Stimulated activated CD4-positive, alpha-beta T cell treated with anti-CD3 and anti-CD28 coated beads, Interleukin-4, amount 100 ng/mL, for 48 hours (primary cell): ENCODE results near the gene ARHGAP10.

Experiments used
- DNase-seq, 2 donors: peaks; one replicate each; pipeline ENCODE4 v3.0.0-alpha.2; 2020; ENCODE audit warnings: low read depth in 2 of 2

Gene ARHGAP10

DNA sequence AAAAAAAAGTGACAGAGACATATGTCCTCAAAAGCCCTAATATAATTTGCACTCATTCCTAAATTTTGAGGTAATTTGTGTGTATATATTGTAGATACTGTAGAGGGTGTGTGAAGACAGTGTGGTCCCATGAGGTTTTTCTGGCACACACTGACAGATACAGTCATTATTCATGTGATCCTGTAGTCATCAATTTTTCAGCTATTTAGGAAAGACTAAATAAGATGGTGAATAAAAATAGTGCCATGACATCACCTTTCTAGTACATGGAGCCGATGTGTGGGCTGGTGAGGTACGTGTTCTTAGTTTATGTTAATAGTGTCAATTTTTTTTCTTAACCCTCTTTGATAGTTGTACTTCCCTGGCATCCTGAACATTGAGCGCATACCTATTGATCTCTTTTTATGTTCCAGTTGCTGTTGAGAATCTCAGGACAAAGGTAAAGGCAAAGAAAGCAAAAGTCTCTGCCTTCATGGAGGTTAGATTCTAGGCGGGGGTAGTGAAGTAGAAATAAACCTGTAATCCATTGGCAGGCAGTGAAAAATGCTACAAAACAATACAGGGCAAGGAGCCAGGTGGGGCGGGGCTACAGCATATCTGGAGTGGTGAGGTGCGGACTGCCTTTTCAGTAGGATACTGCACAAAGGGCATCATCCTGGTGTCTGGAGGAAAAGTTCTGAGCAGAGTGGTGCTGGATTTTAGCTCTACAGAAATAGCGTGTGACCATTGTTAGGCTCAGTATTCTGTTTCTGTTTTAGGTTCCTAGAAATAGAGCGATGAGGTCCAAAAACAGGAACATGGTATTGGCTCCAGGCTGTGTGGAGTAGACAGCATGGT, 93.8 kb downstream of the ARHGAP10 start:
- no peak for DNase-seq

DNA sequence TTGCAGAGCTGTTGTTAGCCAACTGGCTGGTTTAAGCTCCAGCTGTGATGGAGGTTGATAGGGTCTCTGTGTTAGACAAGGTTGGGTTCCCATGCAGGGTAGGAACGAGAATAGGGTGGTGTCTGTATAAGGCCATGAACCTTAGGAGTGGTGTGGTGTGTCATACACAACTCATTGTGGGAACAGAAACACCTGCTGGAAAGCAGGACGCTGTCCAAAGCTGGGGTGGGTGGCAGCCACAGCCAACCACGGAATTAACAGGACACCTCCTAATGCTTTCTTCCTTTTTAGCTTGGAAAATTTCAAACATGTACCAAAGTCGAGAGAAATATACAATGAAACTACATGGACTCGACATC, 94.4 kb downstream of the ARHGAP10 start:
- no peak for DNase-seq

GRCh38 chr4:147828331-147828905, 96.5 kb downstream of the ARHGAP10 start:
- no peak for DNase-seq

GRCh38 chr4:147829401-147830101, 97.7 kb downstream of the ARHGAP10 start:
- no peak for DNase-seq

DNA sequence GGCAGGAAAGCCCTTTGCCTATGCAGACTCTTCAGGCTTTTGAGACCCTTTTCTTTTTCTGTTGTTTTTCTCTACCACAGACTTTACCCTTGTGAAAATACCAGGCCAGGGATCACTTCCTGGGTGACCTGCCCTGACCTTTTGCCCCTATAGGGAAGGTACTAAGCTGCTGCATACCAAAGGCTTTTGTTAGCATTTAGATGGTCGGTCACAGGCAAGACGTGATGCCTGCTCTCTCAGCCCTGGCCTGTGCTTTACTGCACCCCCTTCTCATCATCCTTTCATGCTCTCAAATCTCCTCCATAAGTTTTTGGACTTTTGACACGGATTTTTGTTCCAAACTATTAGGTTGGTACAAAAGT, 98.2 kb downstream of the ARHGAP10 start:
- no peak for DNase-seq

GRCh38 chr4:147830987-147831386, 99.1 kb downstream of the ARHGAP10 start:
- no peak for DNase-seq

- no peak for DNase-seq
Measured at GRCh38 chr4:147831551-147832171, 99.8 kb downstream of the ARHGAP10 start.

- no peak for DNase-seq
Measured at GRCh38 chr4:147833254-147833653, 101.4 kb downstream of the ARHGAP10 start.

- DNase-seq = no peak
Measured at GRCh38 chr4:147833741-147834140, 101.9 kb downstream of the ARHGAP10 start.

DNA sequence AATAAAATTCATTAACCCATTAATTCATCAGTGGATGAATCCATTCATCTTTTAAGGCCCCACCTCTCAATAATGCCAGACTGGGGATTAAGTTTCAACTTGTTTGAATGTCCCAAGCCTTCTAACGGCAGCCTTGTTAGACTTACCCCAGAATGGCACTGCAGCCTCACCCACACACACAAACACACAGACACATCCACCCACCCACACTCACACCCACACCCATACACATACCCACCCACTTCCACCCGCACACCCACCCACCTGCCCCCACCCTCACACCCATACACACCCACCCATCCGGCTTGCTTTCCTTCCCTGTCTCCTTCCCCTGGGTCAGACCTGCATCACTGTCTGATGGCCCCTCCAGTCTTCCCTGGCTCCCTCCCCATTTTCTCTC, 102.6 kb downstream of the ARHGAP10 start:
- no peak for DNase-seq

DNA sequence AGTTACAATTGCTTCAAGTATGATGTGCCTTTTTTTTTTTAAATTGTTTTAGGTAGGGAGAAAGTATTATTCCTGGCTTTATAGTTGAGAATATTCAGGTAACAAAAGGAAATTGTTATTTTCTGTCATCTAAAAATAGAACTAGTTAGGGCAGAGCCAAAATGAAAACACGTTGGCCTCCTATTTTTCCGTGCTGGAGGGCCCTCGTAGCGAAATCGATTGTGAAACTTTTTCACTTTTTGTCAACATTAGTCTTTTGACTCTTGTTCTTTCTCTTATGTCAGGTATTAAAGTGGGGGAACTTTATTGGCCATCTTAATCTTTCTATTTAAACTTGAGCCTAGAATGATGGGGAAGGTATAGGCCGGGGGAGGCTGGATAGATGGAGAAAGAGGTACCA, 104.9 kb downstream of the ARHGAP10 start:
- no peak for DNase-seq

- DNase-seq = no peak
Measured at GRCh38 chr4:147837435-147837834, 105.5 kb downstream of the ARHGAP10 start.

DNA sequence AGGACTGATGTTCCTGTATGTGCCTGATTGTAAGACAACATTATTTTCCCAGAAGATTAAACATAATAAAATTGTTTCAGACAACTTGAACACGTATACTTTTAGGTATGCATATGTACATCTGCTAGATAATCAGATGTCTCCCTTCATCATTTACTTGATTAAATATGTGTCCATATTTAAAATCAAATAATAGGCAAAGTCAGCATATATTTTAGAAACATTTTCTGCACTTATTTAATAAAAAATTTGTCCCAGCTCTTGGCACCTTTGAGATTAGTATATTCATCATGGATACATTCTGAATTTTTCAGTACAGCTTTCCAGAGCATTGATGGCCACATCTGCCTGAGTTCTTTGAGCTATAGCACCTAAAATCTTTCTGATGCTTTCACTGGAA, 106.0 kb downstream of the ARHGAP10 start:
- no peak for DNase-seq

DNA sequence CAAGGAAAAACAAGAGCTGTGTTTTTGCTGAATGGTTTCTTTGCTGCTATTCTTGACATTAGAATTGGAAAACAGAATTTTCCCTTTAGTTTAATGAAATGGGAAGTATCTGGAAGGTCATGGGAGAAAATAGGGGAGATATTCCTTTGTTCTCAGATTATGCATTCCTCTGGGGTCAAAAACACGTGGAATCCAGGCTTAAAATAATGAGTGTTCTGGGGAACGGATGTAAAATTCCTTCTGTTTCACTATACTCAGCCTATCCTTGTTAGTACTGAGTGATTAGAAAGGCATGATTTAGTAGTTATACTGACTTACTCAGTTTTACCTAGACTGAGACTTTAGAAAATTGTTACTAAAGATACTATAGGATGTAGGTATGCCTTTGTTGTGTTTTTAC, 107.3 kb downstream of the ARHGAP10 start:
- DNase-seq = no peak

DNA sequence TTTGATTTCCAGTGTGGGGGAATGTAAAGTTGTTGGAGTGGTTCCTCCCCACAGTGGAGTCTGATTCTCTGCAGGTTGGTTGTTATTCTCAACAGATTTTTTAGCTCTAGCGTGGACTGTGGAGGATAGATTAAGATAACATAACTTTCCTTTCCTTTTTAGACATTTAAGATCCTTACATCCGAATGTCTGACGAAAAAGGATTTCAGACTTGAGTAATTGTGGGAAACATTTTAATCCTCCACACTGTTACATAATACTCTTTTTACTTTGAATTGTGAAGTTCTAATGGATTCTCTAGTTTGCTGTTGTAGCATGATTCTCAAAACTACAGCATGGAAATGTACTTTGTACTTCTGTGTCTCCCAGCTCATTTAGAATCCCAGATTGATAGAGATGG, 107.8 kb downstream of the ARHGAP10 start:
- no peak for DNase-seq

DNA sequence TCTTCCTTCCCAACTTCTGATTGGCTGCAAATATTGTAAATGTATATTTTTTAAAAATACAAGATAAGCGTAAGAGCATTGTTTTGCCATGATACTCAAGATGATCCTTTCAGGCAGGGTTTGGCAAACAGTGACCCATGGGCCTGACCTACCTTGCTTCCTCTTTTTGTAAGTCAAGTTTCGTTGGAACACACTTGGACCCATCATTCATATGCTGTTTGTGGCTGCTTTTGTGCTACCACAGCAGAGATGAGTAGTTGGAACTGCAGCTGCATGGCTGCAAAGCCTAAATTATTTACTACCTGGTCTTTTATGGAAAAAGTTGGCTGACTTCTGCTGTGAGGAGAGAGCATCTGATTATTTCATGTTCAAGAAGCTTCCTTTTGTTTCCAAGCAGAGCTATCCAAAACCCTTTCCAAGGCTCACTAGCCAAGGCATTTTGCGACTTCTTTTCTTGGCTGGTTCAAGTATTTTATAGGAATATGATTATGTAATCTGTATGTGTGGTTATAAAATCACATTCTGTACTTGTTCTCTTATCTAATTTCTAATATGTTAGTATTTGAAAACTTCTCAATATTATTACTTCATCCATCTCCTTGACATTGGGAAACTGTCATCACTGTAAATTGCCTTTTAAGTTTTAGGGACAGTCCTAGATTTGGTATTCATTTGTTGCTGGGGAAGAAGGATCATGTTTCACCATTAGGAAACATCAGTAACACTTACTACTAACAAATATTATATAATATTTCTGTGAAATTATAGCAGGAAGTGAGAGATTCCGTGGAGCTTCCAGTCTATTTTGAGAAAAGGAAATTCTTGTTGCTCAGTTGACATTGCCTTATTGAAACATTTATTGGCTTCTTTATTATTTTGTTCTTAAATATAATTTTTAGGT, 109.2 kb downstream of the ARHGAP10 start:
- DNase-seq = no peak

- no peak for DNase-seq
Measured at GRCh38 chr4:147842573-147842972, 110.7 kb downstream of the ARHGAP10 start.

GRCh38 chr4:147843162-147843561, 111.3 kb downstream of the ARHGAP10 start:
- no peak for DNase-seq

- DNase-seq = no peak
Measured at GRCh38 chr4:147844781-147845180, 112.9 kb downstream of the ARHGAP10 start.

DNA sequence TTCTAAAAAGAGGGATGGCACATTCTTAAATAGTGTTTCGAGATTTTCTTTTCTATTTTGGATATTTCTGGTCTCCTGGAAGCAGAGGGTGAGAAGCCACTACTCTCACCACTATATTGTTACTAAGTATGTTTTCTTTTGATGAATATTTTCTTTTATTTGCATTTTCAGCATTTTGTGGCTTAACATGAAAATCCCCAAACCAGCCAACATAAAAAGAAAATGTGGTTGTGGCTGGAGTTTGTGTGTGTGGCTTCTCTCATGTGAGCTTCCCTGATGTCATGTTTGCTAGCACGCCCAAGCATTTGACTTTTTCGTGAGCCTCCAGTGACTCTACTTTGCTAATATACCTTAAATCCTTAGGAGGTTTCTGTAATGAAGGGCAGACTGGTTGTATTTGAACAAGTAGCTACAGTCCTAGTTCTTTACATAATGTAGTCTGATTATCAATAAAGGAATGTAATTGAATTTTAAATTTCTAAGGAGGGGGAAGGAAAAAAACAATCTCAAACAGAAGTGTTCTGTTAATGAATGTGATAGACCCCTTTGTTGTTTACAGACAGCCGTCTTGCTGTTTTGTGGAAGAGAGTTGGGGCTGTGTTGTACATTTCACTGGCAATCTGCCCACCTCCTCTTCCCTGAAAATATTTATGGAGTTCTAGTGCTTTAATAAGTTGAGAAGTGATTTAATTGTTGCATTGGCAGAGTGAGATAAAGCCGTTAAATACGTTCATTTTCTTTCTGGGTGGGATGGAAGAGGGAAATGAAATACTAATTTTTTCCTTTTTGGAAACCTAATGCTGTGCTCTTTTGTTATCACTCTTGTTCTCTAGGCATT, 114.6 kb downstream of the ARHGAP10 start:
- DNase-seq = no peak
